Measurements from ENCODE around the gene GSDMA. TPM values are rescaled to one million over a fixed set of nuclear protein-coding genes. Genes with fewer than 3 reads are reported as not detected.

Gene GSDMA, protein sequence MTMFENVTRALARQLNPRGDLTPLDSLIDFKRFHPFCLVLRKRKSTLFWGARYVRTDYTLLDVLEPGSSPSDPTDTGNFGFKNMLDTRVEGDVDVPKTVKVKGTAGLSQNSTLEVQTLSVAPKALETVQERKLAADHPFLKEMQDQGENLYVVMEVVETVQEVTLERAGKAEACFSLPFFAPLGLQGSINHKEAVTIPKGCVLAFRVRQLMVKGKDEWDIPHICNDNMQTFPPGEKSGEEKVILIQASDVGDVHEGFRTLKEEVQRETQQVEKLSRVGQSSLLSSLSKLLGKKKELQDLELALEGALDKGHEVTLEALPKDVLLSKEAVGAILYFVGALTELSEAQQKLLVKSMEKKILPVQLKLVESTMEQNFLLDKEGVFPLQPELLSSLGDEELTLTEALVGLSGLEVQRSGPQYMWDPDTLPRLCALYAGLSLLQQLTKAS
- 0.26 and 0.38 TPM in 2 replicates for total RNA-seq

GRCh38 chr17:39962642-39963220, at the start of gene GSDMA:
TSS of gene GSDMA (plus strand) at chr17:39963004. CDS start at chr17:39965688, 2,684 bp downstream.
- no peaks in the 10 kb centered on the region for H3K27me3 ChIP-seq (ENCODE audit: control insufficient read depth, insufficient read depth, low read length)
- no peak within 1 kb of the TSS for H3K4me3 ChIP-seq (ENCODE audit: low read depth, low read length)
- no peak for DNase-seq (ENCODE audit: low read depth)
- H3K36me3 ChIP-seq (ENCODE audit: control insufficient read depth, insufficient read depth, low read length) = no peaks in the 10 kb centered on the region
- no peak for FAIRE-seq
- TF ChIP-seq CTCF (IDR thresholded peaks at IDR 0.05; ENCODE audit: insufficient read depth, low read length, severe bottlenecking) = no peak

- Histone ChIP-seq H3K4me3 (ENCODE audit: low read depth, low read length) (no peak overlapping the region), H3K27me3 (ENCODE audit: control insufficient read depth, insufficient read depth, low read length) (no peaks in the 10 kb centered on the region), H3K36me3 (ENCODE audit: control insufficient read depth, insufficient read depth, low read length) (peaks cover 4% of the 10 kb centered on the region)
- no peak for FAIRE-seq
- DNase-seq (ENCODE audit: low read depth) = no peak
- TF ChIP-seq CTCF (IDR thresholded peaks at IDR 0.05; ENCODE audit: insufficient read depth, low read length, severe bottlenecking) = no peak
These were observed 48.8 kb upstream of the GSDMA start for GRCh38 chr17:39913989-39914388.

GRCh38 chr17:39915559-39915958, 47.2 kb upstream of the GSDMA start:
- Histone ChIP-seq H3K36me3 (ENCODE audit: control insufficient read depth, insufficient read depth, low read length) (peaks cover 4% of the 10 kb centered on the region), H3K27me3 (ENCODE audit: control insufficient read depth, insufficient read depth, low read length) (no peaks in the 10 kb centered on the region), H3K4me3 (ENCODE audit: low read depth, low read length) (no peak overlapping the region)
- no peak for FAIRE-seq
- no peak for DNase-seq (ENCODE audit: low read depth)
- TF ChIP-seq CTCF (IDR thresholded peaks at IDR 0.05; ENCODE audit: insufficient read depth, low read length, severe bottlenecking) = no peak

- FAIRE-seq (no peak), DNase-seq (ENCODE audit: low read depth) (no peak)
- Histone ChIP-seq H3K27me3 (ENCODE audit: control insufficient read depth, insufficient read depth, low read length) (no peaks in the 10 kb centered on the region), H3K36me3 (ENCODE audit: control insufficient read depth, insufficient read depth, low read length) (peaks cover 6% of the 10 kb centered on the region), H3K4me3 (ENCODE audit: low read depth, low read length) (no peak overlapping the region)
- no peak for TF ChIP-seq CTCF (IDR thresholded peaks at IDR 0.05; ENCODE audit: insufficient read depth, low read length, severe bottlenecking)
These were observed 45.9 kb upstream of the GSDMA start for GRCh38 chr17:39916918-39917317.

GRCh38 chr17:39919087-39919683, 43.6 kb upstream of the GSDMA start:
- no peak overlapping the region for H3K4me3 ChIP-seq (ENCODE audit: low read depth, low read length)
- no peaks in the 10 kb centered on the region for H3K27me3 ChIP-seq (ENCODE audit: control insufficient read depth, insufficient read depth, low read length)
- TF ChIP-seq CTCF (IDR thresholded peaks at IDR 0.05; ENCODE audit: insufficient read depth, low read length, severe bottlenecking) = no peak
- H3K36me3 ChIP-seq (ENCODE audit: control insufficient read depth, insufficient read depth, low read length) = peaks cover 18% of the 10 kb centered on the region
- FAIRE-seq (no peak), DNase-seq (ENCODE audit: low read depth) (no peak)

Data from bronchial epithelial cell (primary cell).